Stimulated activated CD4-positive, alpha-beta T cell treated with anti-CD3 and anti-CD28 coated beads, Interleukin-15, amount 100 ng/mL, for 48 hours (primary cell): ENCODE data around the gene WWOX.

Source experiments
- DNase-seq, 2 donors: peaks; one replicate each; pipeline ENCODE4 v3.0.0-alpha.2; 2020; ENCODE audit warnings: low read depth in 2 of 2

Gene WWOX

DNA sequence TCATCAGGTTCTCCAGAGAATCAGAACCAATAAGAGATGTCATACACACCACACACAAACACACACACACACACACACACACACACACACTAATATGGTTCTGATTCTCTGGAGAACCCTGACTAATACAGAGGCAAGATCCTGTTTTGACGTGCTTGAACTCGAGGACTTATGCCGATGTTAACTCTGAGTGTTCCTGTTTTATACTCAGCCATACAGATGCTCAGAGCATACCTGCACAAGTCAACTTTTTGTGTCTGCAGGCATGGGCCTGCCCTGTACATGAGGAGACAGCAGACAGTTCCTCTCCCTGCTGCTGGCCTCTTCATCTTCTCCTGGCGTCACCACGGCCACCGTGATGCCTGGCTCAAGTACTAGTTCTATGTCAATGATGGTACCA is 635.9 kb downstream of the WWOX start:
- no peak for DNase-seq

DNA sequence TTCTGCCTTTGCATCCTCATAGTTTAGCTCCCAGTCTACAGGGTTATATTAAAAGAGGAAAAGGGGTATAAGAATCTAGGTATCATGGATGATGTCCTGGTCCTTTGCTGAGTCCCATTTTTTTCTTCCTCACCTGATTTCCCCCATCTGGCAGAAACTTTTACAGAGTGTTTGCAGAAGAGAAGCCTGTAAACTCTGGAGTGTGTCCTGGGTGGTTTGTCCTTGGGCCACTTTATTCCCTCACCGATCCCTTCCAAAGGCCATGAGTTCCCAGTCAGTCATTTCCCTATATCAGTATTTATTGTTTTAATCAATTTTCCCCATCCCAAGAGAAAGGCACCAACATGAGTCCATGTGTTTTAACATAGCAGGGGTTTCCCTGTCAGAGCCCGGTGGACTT is 638.2 kb downstream of the WWOX start:
- no peak for DNase-seq

DNA sequence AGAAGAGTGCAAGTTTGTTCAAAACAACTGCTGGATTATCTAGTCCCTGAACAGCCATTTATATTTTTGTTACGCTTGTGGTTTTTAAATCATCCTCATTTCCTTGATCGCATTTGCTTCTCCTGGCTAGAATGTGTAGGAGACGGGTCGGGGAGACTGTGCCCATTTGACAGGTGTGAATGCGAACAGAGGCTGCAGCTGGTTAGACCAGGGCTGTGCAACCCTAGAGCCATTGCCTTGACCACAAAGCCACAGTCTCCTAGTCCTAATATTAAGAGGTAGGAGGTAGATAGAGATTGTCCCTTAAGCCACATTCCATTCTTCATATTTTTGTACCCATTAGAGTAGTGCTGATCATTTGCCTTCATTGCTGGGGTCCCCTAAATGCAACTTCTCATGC is 639.1 kb downstream of the WWOX start:
- DNase-seq = no peak

DNA sequence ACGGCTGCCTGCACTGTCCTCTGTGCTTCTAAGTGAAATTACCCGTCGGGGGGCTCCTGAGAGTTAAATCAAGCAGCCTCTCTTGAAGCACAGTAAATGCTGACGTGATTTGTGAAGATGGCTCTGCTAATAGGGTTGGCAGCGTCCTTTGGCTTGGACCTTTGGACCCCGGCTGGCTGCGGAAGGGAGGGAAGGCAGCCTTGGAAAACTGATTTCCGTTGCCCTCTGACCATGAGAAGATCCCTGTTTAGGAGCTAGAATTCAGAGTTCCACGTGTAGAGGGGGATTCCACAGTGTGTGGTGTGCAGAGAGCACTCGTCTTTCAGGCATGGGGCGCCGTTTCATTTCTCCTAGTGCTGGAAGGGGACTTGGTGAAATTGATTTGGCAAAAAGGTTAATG is 640.8 kb downstream of the WWOX start:
- DNase-seq = no peak

DNA sequence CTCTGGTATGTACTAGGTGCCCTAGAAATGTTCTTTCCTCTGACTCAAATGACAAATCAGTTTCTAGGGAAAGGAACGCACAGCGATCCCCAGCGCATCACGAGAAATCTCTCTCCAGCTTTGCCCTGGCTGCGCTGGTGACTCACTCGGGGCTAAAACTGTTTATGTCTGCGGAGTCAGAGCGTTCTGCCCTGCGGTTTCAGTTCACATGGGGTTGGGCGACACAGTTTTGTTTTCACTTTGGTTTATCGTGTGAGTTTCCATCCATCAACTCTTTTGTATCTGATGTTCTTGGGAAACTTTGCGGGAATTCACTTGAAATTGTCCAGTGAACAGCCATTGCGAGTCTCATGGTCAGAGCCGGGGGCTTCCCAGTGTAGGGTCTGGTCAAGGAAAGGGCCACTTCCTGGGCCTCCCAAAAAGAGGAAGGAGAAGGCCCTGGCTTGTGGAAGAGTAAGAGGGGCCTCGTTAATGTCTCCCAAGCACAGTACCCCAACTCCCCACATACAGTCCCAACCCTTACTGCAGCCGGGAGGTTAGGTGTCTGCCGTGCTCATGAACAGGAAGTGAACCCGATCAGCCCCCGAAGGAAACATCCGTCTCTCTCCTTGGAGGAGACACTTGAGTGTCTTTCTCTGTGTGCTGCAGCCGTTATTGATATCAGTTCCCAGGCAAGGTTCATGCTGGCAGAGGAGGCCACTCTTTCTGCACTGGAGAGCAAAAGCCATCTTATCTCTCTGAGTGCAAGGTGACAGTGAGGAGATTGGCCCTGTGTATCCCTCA is 643.2 kb downstream of the WWOX start:
- peak; percentile 75 to 76 for DNase-seq

DNA sequence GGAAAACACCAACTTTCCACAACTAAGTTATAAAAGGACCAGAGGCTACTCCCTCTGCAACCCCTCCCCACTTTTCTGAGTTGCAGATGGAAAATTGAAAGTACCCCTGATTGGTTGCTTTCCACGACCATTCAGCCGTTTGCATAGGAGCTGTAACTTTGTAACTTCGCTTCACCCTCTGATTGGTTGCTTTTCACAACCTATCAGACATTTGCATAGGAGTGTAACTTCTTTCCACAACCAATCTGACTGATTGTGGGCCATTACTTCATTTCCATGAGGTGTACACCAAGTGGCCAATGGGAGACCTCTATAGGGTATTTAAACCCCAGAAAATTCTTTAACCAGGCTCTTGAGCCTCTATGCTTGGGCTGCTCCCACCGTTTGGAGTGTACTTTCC is 644.1 kb downstream of the WWOX start:
- no peak for DNase-seq

DNA sequence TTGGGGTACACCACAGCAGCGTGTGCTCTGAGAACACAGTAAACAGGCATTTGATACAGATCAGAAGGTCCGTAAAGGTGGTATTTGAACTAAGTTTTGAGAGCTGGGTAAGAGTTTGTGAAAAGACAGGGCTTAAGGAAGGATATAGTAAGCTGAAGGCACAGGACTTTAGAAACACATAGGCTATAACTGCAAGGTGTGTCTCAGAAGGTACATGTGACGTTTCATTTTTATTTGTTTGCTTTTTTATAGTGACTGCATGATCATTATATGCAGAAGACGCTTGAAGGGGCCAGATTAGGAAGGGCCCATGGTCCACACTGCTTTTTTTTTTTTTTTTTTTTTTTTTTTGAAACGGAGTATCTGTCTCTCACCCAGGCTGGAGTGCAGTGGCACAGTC is 644.6 kb downstream of the WWOX start:
- no peak for DNase-seq

DNA sequence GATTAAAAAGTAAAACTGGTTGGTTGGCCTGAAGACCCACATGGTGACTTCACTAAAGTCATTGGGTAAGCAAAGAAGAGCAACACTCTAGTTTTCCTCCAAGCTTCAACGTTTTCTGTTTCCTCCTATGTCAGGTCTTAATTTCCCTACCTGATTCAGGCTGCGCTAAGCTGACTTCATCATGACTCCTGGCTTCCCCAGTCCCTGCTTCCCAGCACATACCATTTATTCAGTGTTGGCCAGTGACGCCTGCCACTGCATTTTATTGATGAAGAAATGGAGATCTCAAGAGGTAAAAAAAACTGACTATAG is 645.3 kb downstream of the WWOX start:
- no peak for DNase-seq

DNA sequence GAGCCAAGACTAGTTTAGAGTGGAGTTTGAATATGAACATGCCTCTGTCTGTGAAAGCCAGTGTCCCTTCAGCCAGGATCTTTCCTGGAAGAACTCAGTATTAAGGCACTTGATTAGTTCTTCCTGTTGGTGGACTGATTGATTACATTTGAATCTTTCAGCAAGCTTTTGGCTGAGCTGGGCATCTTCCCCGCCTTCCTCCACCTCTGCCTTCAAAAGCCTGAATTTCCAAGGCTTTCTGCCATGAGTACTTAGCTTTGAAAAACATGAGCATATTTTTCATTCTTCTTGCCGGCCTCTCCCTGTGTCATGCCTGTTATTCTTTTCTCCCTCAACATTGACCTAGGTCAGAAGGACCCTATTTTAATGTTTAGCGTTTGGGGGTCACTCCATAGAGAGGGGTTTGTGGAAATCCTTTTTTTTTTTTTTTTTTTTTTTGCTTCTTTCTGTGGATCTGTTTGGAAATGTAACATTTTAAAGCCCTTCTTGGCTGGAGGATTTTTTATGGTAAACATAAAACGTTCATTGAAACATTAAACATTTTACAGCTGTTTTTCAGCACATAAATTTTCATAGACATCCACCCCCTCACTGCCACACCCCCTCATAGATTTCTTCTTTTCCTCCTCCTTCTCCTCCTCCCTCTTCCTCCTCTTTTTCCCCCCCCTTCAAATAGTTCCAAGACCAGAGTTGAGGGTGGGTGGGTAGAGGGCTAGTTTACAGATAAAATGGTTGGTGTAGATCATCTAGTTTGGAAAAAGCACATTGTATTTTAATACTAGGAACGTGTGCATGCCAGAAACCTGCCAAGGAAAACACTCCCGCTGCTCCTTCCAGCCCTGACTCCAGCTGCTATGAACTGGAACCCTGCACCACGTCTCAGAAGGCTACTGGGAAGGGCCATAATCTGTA is 645.9 kb downstream of the WWOX start:
- no peak for DNase-seq

DNA sequence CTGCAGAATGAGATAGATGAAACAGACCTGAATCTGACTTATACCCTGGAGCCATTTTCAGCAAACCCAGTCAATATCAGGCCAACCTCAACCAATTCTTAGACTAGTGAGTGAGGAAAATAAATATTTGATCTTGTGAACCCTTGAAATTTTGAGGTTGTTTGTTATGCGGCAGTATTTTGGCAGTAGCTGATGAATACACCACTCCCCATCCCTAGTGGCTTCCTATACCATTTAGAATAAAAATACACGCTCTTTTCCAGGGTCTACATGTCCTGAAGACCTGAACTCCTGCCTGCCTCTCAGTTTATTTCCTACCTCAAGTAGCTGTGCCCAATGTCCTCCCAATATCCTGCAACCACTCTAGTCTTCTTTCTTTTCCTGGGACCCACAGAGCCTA is 647.3 kb downstream of the WWOX start:
- DNase-seq = no peak

DNA sequence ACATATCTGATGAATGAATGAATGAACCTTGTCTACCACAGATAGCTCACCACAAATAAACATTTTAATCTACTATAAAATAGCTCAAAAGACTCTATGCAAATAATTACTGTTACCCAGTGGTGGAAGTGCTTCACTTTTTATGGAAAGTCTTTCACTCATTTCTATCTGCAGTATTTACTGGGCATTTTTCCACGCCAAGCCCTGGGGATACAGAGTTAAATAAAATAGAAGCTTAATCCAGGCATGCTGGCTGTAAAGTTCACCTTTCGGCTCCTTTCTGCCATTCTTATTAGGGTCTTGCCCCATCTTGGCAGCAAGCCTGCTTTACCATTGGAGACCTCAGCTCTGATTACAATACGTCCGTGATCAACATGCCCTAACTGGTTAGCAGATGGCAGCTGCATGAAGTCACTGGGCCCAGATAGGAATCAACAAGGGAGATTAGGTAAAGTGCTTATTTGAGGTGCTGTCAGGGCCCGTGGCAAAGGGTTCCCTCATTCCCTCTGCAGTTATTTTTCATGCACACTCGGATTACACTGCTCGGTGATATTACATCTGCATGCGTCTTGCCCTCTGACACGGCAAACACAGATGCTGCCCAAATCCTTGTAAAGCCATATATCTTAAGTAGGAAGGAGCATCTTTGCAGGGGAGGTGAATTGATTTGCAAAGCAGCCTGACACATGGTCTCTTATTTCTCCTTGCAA is 648.9 kb downstream of the WWOX start:
- DNase-seq = no peak

DNA sequence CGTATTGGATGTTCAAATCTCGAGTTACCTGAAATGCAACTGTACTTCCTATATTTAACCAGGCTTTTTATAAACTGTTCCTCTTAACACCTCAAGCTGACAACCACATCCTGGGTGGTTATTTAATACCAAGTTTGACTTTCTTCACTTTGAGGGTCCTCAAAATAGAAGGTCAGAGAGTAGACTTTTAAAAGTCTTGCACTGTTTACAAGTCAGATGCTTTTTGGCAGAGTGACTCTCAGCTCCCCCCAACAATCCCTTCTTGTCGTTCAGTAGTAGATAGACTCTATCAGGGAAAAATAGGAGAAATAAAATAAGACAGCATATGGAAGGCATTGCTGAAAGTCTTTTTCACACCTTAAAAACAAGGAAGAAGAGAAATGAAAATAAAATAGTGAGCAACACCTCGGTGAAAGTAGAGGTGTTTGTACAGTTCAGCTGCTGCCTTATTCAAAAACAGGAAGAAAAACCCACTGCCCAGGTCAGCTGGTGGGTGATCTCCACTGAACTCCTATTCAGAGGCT is 650.4 kb downstream of the WWOX start:
- DNase-seq = no peak

DNA sequence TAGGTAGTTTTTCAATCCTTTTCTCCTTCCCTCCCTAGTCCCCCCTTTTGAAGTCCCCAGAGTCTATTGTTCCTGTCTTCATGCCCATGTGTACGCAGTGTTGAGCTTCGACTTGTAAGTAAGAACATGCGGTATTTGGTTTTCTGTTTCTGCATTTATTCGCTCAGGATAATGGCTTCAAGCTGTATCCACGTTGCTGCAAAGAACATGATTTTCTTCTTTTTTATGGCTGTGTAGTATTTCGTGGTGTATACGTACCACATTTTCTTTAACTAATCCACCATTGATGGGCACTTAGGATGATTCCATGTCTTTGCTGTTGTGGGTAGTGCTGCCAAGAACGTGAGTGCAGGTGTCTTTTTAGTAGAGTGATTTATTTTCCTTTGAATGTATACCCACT is 651.2 kb downstream of the WWOX start:
- no peak for DNase-seq

DNA sequence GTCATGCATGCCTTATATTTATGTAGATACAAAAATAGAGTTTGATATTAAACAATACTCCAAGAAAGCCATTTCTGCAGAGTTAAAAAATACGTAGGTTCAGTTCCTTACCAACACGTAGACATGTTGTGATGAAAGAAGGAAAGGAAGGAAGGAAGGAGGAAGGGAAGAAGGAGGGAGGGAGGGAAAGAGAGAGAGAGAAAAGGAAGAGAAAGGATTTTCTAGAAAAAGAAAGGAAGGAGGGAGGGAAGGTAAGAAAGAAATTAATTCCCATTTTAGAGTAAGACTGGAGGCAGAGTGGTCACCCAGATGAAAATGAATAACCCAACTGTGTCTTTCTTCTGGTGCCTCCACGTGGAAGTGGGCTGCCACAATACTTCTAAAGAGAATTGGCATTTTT is 652.1 kb downstream of the WWOX start:
- no peak for DNase-seq

DNA sequence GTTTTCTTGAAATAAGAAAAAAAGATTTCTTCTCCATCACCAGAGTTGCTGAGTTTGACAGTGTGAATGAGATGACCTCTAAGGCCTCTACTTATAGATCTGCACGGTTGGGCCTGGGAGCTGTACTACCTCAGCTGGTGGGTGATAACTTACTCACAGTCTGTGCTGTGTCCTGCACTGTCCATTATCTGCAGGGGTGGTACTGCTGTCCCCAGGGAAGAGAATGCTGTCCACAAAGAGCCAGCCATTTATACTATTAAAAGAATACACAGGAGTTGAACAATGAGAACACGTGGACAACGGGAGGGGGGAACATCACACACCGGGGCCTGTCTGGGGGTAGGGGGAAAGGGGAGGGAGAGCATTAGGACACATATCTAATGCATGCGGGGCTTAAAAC is 655.3 kb downstream of the WWOX start:
- DNase-seq = no peak

DNA sequence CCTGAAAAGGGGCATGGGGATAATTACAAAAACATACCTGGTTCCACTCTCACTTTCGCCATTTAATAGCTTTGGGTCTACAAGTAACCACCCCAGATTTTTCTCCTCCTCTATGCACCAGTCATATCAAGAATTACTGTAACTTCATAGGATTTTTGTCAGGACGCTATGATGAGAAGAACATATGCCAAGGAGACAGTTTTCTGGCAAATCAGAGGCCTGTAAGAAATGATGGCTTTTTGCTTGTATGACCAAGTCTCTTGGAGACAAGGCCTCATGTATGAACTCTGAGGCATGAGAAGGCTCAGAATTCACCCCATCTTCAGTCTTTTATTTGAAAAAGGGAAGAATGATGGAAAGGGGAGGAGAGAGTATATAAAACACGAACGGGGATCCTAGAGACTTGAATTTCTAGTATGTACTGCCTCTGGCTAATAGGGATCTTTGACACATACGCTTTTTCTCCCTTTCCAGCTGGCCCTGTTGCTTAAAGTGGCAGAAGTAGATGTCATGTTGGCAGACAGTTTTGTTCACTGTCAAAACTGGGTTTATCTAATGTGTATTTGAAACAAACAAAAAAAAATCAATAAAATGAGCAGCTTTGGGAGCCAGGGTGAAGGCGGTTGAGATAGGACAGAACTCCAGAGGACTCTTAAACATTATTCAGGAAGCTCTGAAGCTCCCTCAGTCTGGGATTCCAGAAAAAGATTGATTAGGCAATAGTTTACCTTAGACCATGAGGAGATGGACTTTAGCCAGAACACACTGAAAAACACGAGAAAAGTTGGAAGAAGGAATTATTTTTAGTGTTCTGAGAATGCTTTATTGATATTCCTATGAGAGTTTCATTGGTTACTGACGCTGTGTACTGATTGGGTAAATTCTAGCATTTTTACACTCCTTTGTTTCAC is 656.6 kb downstream of the WWOX start:
- no peak for DNase-seq

DNA sequence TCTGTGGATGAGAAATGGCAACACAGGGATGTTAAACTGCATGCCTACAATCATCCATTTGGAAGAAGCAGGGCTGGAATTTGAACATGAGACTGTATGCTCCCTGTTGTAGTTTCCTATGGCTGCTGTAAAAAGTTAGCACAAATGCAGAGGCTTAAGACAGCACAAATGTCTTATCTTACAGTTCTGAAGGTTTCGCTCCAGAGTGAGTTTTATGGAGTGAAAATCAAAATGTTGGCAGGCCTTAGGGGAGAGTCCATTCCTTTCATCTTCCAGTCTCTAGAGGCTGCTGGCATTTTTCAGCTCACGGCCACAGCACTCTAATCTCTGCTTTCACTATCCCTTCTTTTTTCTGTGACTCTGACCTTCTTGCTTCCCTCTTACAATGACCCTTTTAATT is 660.1 kb downstream of the WWOX start:
- DNase-seq = no peak

DNA sequence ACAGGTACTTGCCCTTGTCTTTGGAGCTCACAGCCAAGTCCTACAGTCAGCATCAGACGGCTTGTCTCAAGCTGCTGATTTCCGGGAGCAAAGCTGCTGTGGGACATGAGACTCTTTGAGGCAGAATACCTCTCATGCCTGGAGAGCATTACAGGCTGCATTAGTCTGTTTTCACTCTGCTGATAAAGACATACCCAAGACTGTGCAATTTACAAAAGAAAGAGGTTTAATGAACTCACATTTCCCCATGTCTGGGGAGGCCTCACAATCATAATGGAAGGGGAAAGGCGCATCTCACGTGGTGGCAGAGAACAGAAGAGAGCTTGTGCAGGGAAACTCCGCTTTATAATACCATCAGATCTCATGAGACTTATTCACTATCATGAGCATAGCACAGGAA is 661.2 kb downstream of the WWOX start:
- DNase-seq = no peak

DNA sequence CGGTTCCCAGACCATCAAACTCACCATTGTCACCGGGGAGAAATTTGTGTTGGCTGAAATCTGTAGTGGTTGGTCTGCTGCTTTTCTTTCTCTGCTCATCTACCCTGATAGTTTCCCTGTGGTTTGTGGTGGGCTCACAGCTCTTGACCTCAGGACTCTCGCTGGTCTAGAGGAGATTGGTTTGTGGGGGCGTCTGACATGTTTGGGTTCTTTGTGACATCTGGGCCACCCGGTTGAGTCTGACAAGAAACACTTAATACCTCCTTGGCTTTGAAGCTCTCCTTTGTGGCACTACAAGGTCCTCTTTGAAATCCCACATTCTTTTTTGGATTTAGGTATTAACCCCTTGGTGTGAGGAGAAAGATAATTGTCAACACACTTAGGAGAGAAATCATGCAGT is 662.0 kb downstream of the WWOX start:
- DNase-seq = no peak

DNA sequence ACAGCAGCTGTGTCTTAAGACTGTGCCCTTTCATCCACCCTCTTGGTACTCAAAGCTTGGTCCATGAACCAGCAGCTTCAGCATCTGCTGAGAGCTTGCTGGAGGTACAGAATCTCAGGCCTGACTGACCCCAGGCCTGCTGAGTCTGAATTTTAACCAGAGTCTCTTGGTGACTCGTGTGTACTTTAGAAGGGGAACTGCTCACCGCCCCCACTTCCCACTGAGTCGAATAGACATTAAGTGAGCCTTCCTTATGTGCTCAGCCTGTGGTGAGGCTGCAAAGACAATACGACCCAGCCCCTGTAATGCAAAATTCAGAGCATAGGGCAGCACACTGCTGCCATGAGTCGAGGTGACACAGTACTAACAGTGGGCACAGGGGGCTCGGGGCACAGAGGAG is 662.8 kb downstream of the WWOX start:
- no peak for DNase-seq

DNA sequence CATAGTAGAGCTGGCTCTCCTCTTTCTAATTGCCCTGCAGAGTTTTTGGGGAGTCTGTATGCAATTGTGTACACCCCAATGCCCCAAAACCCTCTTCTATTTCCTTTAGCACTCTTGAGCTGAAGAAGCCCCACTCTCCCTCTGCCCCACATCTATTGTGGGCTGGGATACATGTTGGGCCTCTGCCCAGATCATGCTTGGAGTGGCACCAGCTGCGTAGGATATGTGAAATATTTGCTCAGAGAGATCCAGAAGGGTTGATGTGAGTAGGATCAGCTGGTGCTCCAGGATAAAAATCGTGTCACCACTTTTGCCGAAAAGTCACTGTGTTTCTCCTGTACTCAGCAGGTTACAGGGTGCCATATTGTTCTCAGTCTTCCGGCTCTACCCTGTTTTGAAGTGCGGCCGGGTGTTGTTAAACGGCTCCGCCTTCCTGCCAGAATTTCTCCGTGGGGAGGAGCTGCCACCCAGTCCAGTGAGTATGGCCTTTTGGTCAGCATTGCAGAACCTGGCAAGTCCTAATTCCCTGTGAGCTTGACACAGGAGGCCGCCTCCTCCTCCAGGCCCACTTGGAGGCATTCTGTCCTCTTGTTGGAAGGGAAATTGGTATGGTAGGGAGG is 664.5 kb downstream of the WWOX start:
- no peak for DNase-seq
